Measurements from ENCODE around the gene PLD3.

GRCh38 chr19:40302224-40303011 lies 46.1 kb upstream of the PLD3 start:
- TF ChIP-seq ELF4 (IDR thresholded peaks at IDR 0.05) = no peak
- TF ChIP-seq FOXK2 (IDR thresholded peaks at IDR 0.05) = no peak
- TF ChIP-seq ARNT (IDR thresholded peaks at IDR 0.05) = no peak
- no peak for TF ChIP-seq L3MBTL2 (conservative IDR thresholded peaks at IDR 0.05)
